GM10248 (cell line): ENCODE results near the gene CLK1.
"Not testable (repeated sequence)": the region's sequence is repeated elsewhere in the genome, so short reads cannot be mapped to it uniquely, and the experiment has no call there.

Experiments
- CTCF ChIA-PET: fragments of 300-600 bp; sonication (Branson Sonifier 250); formaldehyde crosslinking; extraction: SDS; loops from one replicate; lab custom pipeline; 2021; ENCODE audit warnings: antibody characterized with exemption; lab: Yijun Ruan, JAX
- POLR2A ChIA-PET: fragments of 350-650 bp; sonication (Branson Sonifier 250); formaldehyde crosslinking; extraction: SDS; loops from one replicate; lab custom pipeline; 2020; ENCODE audit warnings: antibody characterized with exemption; lab: Yijun Ruan, JAX
- DNase-seq: peaks from one replicate; pipeline ENCODE4 v3.0.0; 2012; ENCODE audit errors: extremely low spot score
- CTCF ChIP-seq: IDR thresholded peaks from 2 replicates; pipeline ENCODE4 v1.5.1; 2012; ENCODE audit warnings: mild to moderate bottlenecking, low read depth; ENCODE audit errors: extremely low read depth, missing control alignments, control extremely low read depth

CLK1 gene

GRCh38 chr2:200828572-200829257 is 35.7 kb downstream of the CLK1 start:
- DNase-seq, result no peak
- CTCF ChIA-PET, result interaction anchor here (0.6 to 2.4 kb wide), 3 partner anchors 11 to 17 kb away, joined by 3 to 19 read pairs (median 4); no protein-coding TSS in a partner anchor
- TF ChIP-seq CTCF, result no peak
- POLR2A ChIA-PET, result interaction anchor here (1.2 to 2.3 kb wide), 4 partner anchors 16 to 20 kb away, joined by 3 to 10 read pairs (median 5); partner anchors contain the start of gene BZW1

- TF ChIP-seq CTCF, result no peak
- no peak for DNase-seq
- ChIA-PET POLR2A (interaction anchor here (0.5 to 2.3 kb wide), 6 partner anchors 14 to 23 kb away, joined by 3 to 10 read pairs (median 4); partner anchors contain the start of gene BZW1), CTCF (interaction anchor here (0.6 to 2.4 kb wide), 5 partner anchors 10 to 17 kb away, joined by 3 to 19 read pairs (median 4); no protein-coding TSS in a partner anchor)
Measured at GRCh38 chr2:200828104-200828503, 36.4 kb downstream of the CLK1 start.

- CTCF ChIA-PET, result interaction anchor here (1.1 kb wide), 1 partner anchor 10 kb away, joined by 3 read pairs; no protein-coding TSS in a partner anchor
Measured at GRCh38 chr2:200821686-200822245, 42.7 kb downstream of the CLK1 start.

GRCh38 chr2:200820573-200821234 is 43.8 kb downstream of the CLK1 start:
- ChIA-PET CTCF (interaction anchor here (1.1 to 5.0 kb wide), 2 partner anchors 8 to 11 kb away, joined by 3 to 19 read pairs; no protein-coding TSS in a partner anchor), POLR2A (interaction anchor here (0.7 to 1.0 kb wide), 3 partner anchors 12 to 34 kb away, joined by 3 to 7 read pairs (median 3); no protein-coding TSS in a partner anchor)
- no peak for DNase-seq

More at GRCh38 chr2:200821686-200822245, 42.7 kb downstream of the CLK1 start:
- no peak for TF ChIP-seq CTCF
- POLR2A ChIA-PET, result no interaction called here
- no peak for DNase-seq

GRCh38 chr2:200818732-200819131 is 45.7 kb downstream of the CLK1 start:
- not testable (repeated sequence) for DNase-seq
- POLR2A ChIA-PET, result interaction anchor here (1.4 kb wide), 1 partner anchor 31 kb away, joined by 5 read pairs; no protein-coding TSS in a partner anchor
- CTCF ChIA-PET, result interaction anchor here (1.2 to 5.0 kb wide), 3 partner anchors 10 to 31 kb away, joined by 5 to 19 read pairs (median 5); no protein-coding TSS in a partner anchor

More at GRCh38 chr2:200820573-200821234, 43.8 kb downstream of the CLK1 start:
- TF ChIP-seq CTCF, result no peak

- TF ChIP-seq CTCF, result no peak
- CTCF ChIA-PET, result interaction anchor here (1.1 kb wide), 1 partner anchor 418 kb away, joined by 3 read pairs; no protein-coding TSS in a partner anchor
- DNase-seq, result no peak
- POLR2A ChIA-PET, result interaction anchor here (0.6 to 1.8 kb wide), 2 partner anchors 38 to 50 kb away, joined by 3 to 5 read pairs; partner anchors contain the start of gene CLK1
Measured at GRCh38 chr2:200814917-200815316, 49.5 kb downstream of the CLK1 start.
